Measurements from ENCODE around the gene HSP90B1.

Gene HSP90B1

GRCh38 chr12:103965590-103966504 is 35.6 kb downstream of the HSP90B1 start, which contains the start of gene TDG:
Gene TDG, plus strand, starts transcription at chr12:103965872. Its CDS starts 166 bp downstream, at chr12:103966038.
- H4K8ac ChIP-seq (ENCODE audit: low read depth, low read length): peak within 1 kb of the TSS; percentile 91
- peak within 1 kb of the TSS; percentile 78 for H3K4me2 ChIP-seq (ENCODE audit: low read length)
- peak within 1 kb of the TSS; percentile 85 for H3K27ac ChIP-seq (ENCODE audit: low read depth, low read length)
- peak within 1 kb of the TSS; percentile 94 for H2BK120ac ChIP-seq (ENCODE audit: low read depth, low read length)
- H3K4me3 ChIP-seq (ENCODE audit: low read length): peak within 1 kb of the TSS; percentile 93
- H3K4ac ChIP-seq (ENCODE audit: low read depth, low read length): peak within 1 kb of the TSS; percentile 98
- H3K56ac ChIP-seq (ENCODE audit: low read length): peak within 1 kb of the TSS; percentile 96
- H3K18ac ChIP-seq (ENCODE audit: low read length): peak within 1 kb of the TSS; percentile 93
- no peaks in the 10 kb centered on the region for H3K4me1 ChIP-seq (ENCODE audit: control insufficient read depth, low read depth, low read length)
- peak within 1 kb of the TSS; percentile 7 for H4K5ac ChIP-seq (ENCODE audit: low read length)
- H3K27me3 ChIP-seq (ENCODE audit: insufficient read depth, low read length, poor library complexity): no peaks in the 10 kb centered on the region
- peaks cover 3% of the 10 kb centered on the region for H3K79me1 ChIP-seq (ENCODE audit: low read length)
- H2BK15ac ChIP-seq (replicated peaks; ENCODE audit: low read depth): no peak within 1 kb of the TSS
- peak within 1 kb of the TSS; percentile 47 for H2BK5ac ChIP-seq (ENCODE audit: low read length)
- H3K9ac ChIP-seq (ENCODE audit: low read length): peak within 1 kb of the TSS; percentile 98
- peak; percentile 99 for DNase-seq
- H2AK5ac ChIP-seq (ENCODE audit: low read length): peak within 1 kb of the TSS; percentile 28
- H3K79me2 ChIP-seq (ENCODE audit: control insufficient read depth, insufficient read depth, low read length): peaks cover 54% of the 10 kb centered on the region
- no peak within 1 kb of the TSS for H3K23ac ChIP-seq (ENCODE audit: low read length)
- H3K36me3 ChIP-seq (ENCODE audit: control insufficient read depth, insufficient read depth, low read length): no peaks in the 10 kb centered on the region
- WGBS (ENCODE audit: extremely low coverage, insufficient coverage, low lambda C conversion rate): no CpG with 5 or more reads among the region's 64 CpGs

- no peak overlapping the region for H4K5ac ChIP-seq (ENCODE audit: low read length)
- peaks cover 61% of the 10 kb centered on the region for H3K79me2 ChIP-seq (ENCODE audit: control insufficient read depth, insufficient read depth, low read length)
- no peak overlapping the region for H2BK5ac ChIP-seq (ENCODE audit: low read length)
- H3K18ac ChIP-seq (ENCODE audit: low read length): no peak overlapping the region
- H2BK120ac ChIP-seq (ENCODE audit: low read depth, low read length): no peak overlapping the region
- H2AK5ac ChIP-seq (ENCODE audit: low read length): no peak overlapping the region
- peaks cover 3% of the 10 kb centered on the region for H3K79me1 ChIP-seq (ENCODE audit: low read length)
- no CpG with 5 or more reads among the region's 1 CpG for WGBS (ENCODE audit: extremely low coverage, insufficient coverage, low lambda C conversion rate)
- no peak overlapping the region for H2BK15ac ChIP-seq (replicated peaks; ENCODE audit: low read depth)
- no peak overlapping the region for H4K8ac ChIP-seq (ENCODE audit: low read depth, low read length)
- no peak for DNase-seq
- H3K4me2 ChIP-seq (ENCODE audit: low read length): peak overlapping the region; percentile 78
- no peak overlapping the region for H3K27ac ChIP-seq (ENCODE audit: low read depth, low read length)
- no peak overlapping the region for H3K4ac ChIP-seq (ENCODE audit: low read depth, low read length)
- no peaks in the 10 kb centered on the region for H3K36me3 ChIP-seq (ENCODE audit: control insufficient read depth, insufficient read depth, low read length)
- H3K27me3 ChIP-seq (ENCODE audit: insufficient read depth, low read length, poor library complexity): no peaks in the 10 kb centered on the region
- no peak overlapping the region for H3K23ac ChIP-seq (ENCODE audit: low read length)
- H3K4me3 ChIP-seq (ENCODE audit: low read length): peak overlapping the region; percentile 93
- H3K4me1 ChIP-seq (ENCODE audit: control insufficient read depth, low read depth, low read length): no peaks in the 10 kb centered on the region
- peak overlapping the region; percentile 80 for H3K56ac ChIP-seq (ENCODE audit: low read length)
- peak overlapping the region; percentile 98 for H3K9ac ChIP-seq (ENCODE audit: low read length)
Measured at GRCh38 chr12:103966736-103967135, 36.5 kb downstream of the HSP90B1 start.

GRCh38 chr12:103969391-103969790 is 39.2 kb downstream of the HSP90B1 start:
- WGBS (ENCODE audit: extremely low coverage, insufficient coverage, low lambda C conversion rate): no CpG with 5 or more reads among the region's 2 CpGs
- no peak overlapping the region for H2AK5ac ChIP-seq (ENCODE audit: low read length)
- no peak overlapping the region for H3K27ac ChIP-seq (ENCODE audit: low read depth, low read length)
- H3K4me2 ChIP-seq (ENCODE audit: low read length): no peak overlapping the region
- H3K56ac ChIP-seq (ENCODE audit: low read length): no peak overlapping the region
- peak; percentile 68 for DNase-seq
- H3K9ac ChIP-seq (ENCODE audit: low read length): no peak overlapping the region
- no peak overlapping the region for H2BK5ac ChIP-seq (ENCODE audit: low read length)
- H2BK120ac ChIP-seq (ENCODE audit: low read depth, low read length): no peak overlapping the region
- no peaks in the 10 kb centered on the region for H3K4me1 ChIP-seq (ENCODE audit: control insufficient read depth, low read depth, low read length)
- no peaks in the 10 kb centered on the region for H3K36me3 ChIP-seq (ENCODE audit: control insufficient read depth, insufficient read depth, low read length)
- H3K79me1 ChIP-seq (ENCODE audit: low read length): peaks cover 4% of the 10 kb centered on the region
- H3K18ac ChIP-seq (ENCODE audit: low read length): no peak overlapping the region
- no peak overlapping the region for H3K4me3 ChIP-seq (ENCODE audit: low read length)
- no peak overlapping the region for H4K8ac ChIP-seq (ENCODE audit: low read depth, low read length)
- H3K23ac ChIP-seq (ENCODE audit: low read length): no peak overlapping the region
- no peaks in the 10 kb centered on the region for H3K27me3 ChIP-seq (ENCODE audit: insufficient read depth, low read length, poor library complexity)
- no peak overlapping the region for H4K5ac ChIP-seq (ENCODE audit: low read length)
- no peak overlapping the region for H2BK15ac ChIP-seq (replicated peaks; ENCODE audit: low read depth)
- peaks cover 77% of the 10 kb centered on the region for H3K79me2 ChIP-seq (ENCODE audit: control insufficient read depth, insufficient read depth, low read length)
- H3K4ac ChIP-seq (ENCODE audit: low read depth, low read length): no peak overlapping the region

GRCh38 chr12:103973909-103974308 is 43.7 kb downstream of the HSP90B1 start:
- H3K79me2 ChIP-seq (ENCODE audit: control insufficient read depth, insufficient read depth, low read length): peaks cover 62% of the 10 kb centered on the region
- H3K36me3 ChIP-seq (ENCODE audit: control insufficient read depth, insufficient read depth, low read length): peaks cover 7% of the 10 kb centered on the region
- H2BK5ac ChIP-seq (ENCODE audit: low read length): no peak overlapping the region
- H3K4me1 ChIP-seq (ENCODE audit: control insufficient read depth, low read depth, low read length): no peaks in the 10 kb centered on the region
- peak; percentile 53 for DNase-seq
- H3K9ac ChIP-seq (ENCODE audit: low read length): no peak overlapping the region
- no peak overlapping the region for H4K8ac ChIP-seq (ENCODE audit: low read depth, low read length)
- no peak overlapping the region for H3K4ac ChIP-seq (ENCODE audit: low read depth, low read length)
- peaks cover 8% of the 10 kb centered on the region for H3K79me1 ChIP-seq (ENCODE audit: low read length)
- no peak overlapping the region for H3K56ac ChIP-seq (ENCODE audit: low read length)
- no peak overlapping the region for H3K4me2 ChIP-seq (ENCODE audit: low read length)
- H3K4me3 ChIP-seq (ENCODE audit: low read length): no peak overlapping the region
- no CpG with 5 or more reads among the region's 2 CpGs for WGBS (ENCODE audit: extremely low coverage, insufficient coverage, low lambda C conversion rate)
- no peak overlapping the region for H3K23ac ChIP-seq (ENCODE audit: low read length)
- no peak overlapping the region for H2BK15ac ChIP-seq (replicated peaks; ENCODE audit: low read depth)
- no peaks in the 10 kb centered on the region for H3K27me3 ChIP-seq (ENCODE audit: insufficient read depth, low read length, poor library complexity)
- no peak overlapping the region for H3K18ac ChIP-seq (ENCODE audit: low read length)
- H2BK120ac ChIP-seq (ENCODE audit: low read depth, low read length): no peak overlapping the region
- no peak overlapping the region for H3K27ac ChIP-seq (ENCODE audit: low read depth, low read length)
- no peak overlapping the region for H2AK5ac ChIP-seq (ENCODE audit: low read length)
- H4K5ac ChIP-seq (ENCODE audit: low read length): no peak overlapping the region

- Histone ChIP-seq H3K4me3 (ENCODE audit: low read length) (no peak overlapping the region), H3K4me2 (ENCODE audit: low read length) (no peak overlapping the region), H3K27me3 (ENCODE audit: insufficient read depth, low read length, poor library complexity) (no peaks in the 10 kb centered on the region), H3K4me1 (ENCODE audit: control insufficient read depth, low read depth, low read length) (no peaks in the 10 kb centered on the region), H4K5ac (ENCODE audit: low read length) (no peak overlapping the region), H3K18ac (ENCODE audit: low read length) (no peak overlapping the region), H3K4ac (ENCODE audit: low read depth, low read length) (no peak overlapping the region), H3K79me2 (ENCODE audit: control insufficient read depth, insufficient read depth, low read length) (peaks cover 49% of the 10 kb centered on the region), H3K9ac (ENCODE audit: low read length) (no peak overlapping the region), H3K79me1 (ENCODE audit: low read length) (peaks cover 8% of the 10 kb centered on the region), H3K36me3 (ENCODE audit: control insufficient read depth, insufficient read depth, low read length) (peaks cover 7% of the 10 kb centered on the region), H2AK5ac (ENCODE audit: low read length) (no peak overlapping the region), H3K23ac (ENCODE audit: low read length) (no peak overlapping the region), H3K56ac (ENCODE audit: low read length) (no peak overlapping the region), H2BK15ac (replicated peaks; ENCODE audit: low read depth) (no peak overlapping the region), H3K27ac (ENCODE audit: low read depth, low read length) (no peak overlapping the region), H4K8ac (ENCODE audit: low read depth, low read length) (no peak overlapping the region), H2BK5ac (ENCODE audit: low read length) (no peak overlapping the region), H2BK120ac (ENCODE audit: low read depth, low read length) (no peak overlapping the region)
- peak; percentile 46 for DNase-seq
- no CpG with 5 or more reads among the region's 2 CpGs for WGBS (ENCODE audit: extremely low coverage, insufficient coverage, low lambda C conversion rate)
Measured at GRCh38 chr12:103975368-103975767, 45.2 kb downstream of the HSP90B1 start.
